Stimulated activated CD8-positive, alpha-beta memory T cell treated with anti-CD3 and anti-CD28 coated beads, Interleukin-12 subunit alpha, Interleukin-12 subunit beta, amount 100 ng/mL, for 24 hours (primary cell): ENCODE results near the gene FXYD4.

Experiments used
- DNase-seq: peaks from one replicate; pipeline ENCODE4 v3.0.0-alpha.2; 2020; ENCODE audit errors: extremely low read depth

FXYD4 gene

GRCh38 chr10:43395571-43396060, 24.2 kb downstream of the FXYD4 start:
- no peak for DNase-seq

GRCh38 chr10:43396061-43396927, 24.9 kb downstream of the FXYD4 start:
- peak; percentile 50 for DNase-seq

- peak; percentile 49 for DNase-seq
Observed at GRCh38 chr10:43396928-43397624, 25.6 kb downstream of the FXYD4 start.

GRCh38 chr10:43398939-43399319, 27.5 kb downstream of the FXYD4 start:
- no peak for DNase-seq

- DNase-seq: no peak
Observed at GRCh38 chr10:43399320-43400310, 28.2 kb downstream of the FXYD4 start.

GRCh38 chr10:43401627-43402026, 30.2 kb downstream of the FXYD4 start:
- no peak for DNase-seq

- no peak for DNase-seq
Observed at GRCh38 chr10:43402176-43402575, 30.7 kb downstream of the FXYD4 start.

- no peak for DNase-seq
Observed at GRCh38 chr10:43402880-43403452, 31.5 kb downstream of the FXYD4 start.

GRCh38 chr10:43403911-43404703, 32.7 kb downstream of the FXYD4 start:
- DNase-seq: no peak

GRCh38 chr10:43404704-43405084, 33.3 kb downstream of the FXYD4 start:
- no peak for DNase-seq

GRCh38 chr10:43407148-43407575, 35.7 kb downstream of the FXYD4 start:
- DNase-seq: peak; percentile 30

- DNase-seq: peak; percentile 84
Observed at GRCh38 chr10:43407576-43408330, 36.3 kb downstream of the FXYD4 start.

- no peak for DNase-seq
Observed at GRCh38 chr10:43408331-43408709, 36.9 kb downstream of the FXYD4 start.

- peak; percentile 86 for DNase-seq
Observed at GRCh38 chr10:43408710-43409384, 37.4 kb downstream of the FXYD4 start, which contains the start of gene HNRNPF. Gene HNRNPF, minus strand, starts transcription at chr10:43409186. Its CDS starts 21,302 bp downstream, at chr10:43387884.

GRCh38 chr10:43409385-43410109, 38.1 kb downstream of the FXYD4 start:
- DNase-seq: peak; percentile 51

- DNase-seq: no peak
Observed at GRCh38 chr10:43410345-43410744, 38.9 kb downstream of the FXYD4 start.

- no peak for DNase-seq
Observed at GRCh38 chr10:43411536-43411935, 40.1 kb downstream of the FXYD4 start.

- DNase-seq: no peak
Observed at GRCh38 chr10:43415544-43415943, 44.1 kb downstream of the FXYD4 start.
